ENCODE measurements around the gene SMTNL2.

The SMTNL2 gene

GRCh38 chr17:4657678-4658077 is 73.3 kb downstream of the SMTNL2 start:
- DNase-seq (ENCODE audit: low read depth) = no peak
- TF ChIP-seq CTCF (conservative IDR thresholded peaks at IDR 0.05; ENCODE audit: control insufficient read depth, insufficient read depth, low read depth, low read length) = no peak
- H3K4me3 ChIP-seq (ENCODE audit: control insufficient read depth, low read depth, low read length) = no peak overlapping the region
